Measurements from ENCODE around the gene FLYWCH2. TPM values are rescaled to one million over a fixed set of nuclear protein-coding genes. Genes with fewer than 3 reads are reported as not detected.

The FLYWCH2 gene
- total and polyA plus RNA-seq, 2 experiments from 2014 or later = 30.9 to 45.0 TPM

DNA sequence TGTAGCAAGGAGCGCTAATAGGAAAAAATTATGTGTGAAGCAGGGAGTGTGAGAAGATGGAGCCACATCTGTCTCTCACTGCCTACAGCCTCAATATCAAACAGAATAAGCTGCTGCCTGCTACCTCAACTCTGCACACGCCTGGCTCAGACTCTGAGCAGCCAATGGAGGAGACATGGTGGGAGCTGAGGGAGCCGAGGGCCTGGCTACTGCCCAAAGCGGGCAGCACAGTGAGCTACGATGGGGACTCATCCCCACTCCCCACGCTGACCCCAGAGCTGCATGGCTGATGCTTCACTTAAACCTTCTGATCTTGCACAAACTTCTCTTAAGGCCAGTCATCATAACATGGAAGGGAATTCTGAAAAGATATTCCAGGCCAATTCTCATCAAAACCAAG, 11.1 kb upstream of the FLYWCH2 start:
- H3K4me2 ChIP-seq = no peak overlapping the region
- Mint-ChIP-seq H3K9me3 (no peaks in the 10 kb centered on the region; the same call in 2 of the 3 replicates), H3K4me1 (peaks cover 2% of the 10 kb centered on the region; the same call in 1 of the 3 replicates), H3K27me3 (ENCODE audit: insufficient read depth, low read depth, poor library complexity) (peaks cover 9% of the 10 kb centered on the region), H3K27ac (no peak overlapping the region), H3K36me3 (ENCODE audit: low read depth) (no peaks in the 10 kb centered on the region), H3K4me3 (no peak overlapping the region)
- 0 out of 2 replicates have a peak, but pooled peaks cover 2% of the 10 kb centered on the region for H3F3A ChIP-seq (replicated peaks; ENCODE audit: low read depth)
- H4K20me1 ChIP-seq (replicated peaks; ENCODE audit: insufficient read depth) = no peaks in the 10 kb centered on the region
- TF ChIP-seq ZNF114 (CRISPR knock-in tag; IDR thresholded peaks at IDR 0.05) = no peak
- TF ChIP-seq, protein P1, sequence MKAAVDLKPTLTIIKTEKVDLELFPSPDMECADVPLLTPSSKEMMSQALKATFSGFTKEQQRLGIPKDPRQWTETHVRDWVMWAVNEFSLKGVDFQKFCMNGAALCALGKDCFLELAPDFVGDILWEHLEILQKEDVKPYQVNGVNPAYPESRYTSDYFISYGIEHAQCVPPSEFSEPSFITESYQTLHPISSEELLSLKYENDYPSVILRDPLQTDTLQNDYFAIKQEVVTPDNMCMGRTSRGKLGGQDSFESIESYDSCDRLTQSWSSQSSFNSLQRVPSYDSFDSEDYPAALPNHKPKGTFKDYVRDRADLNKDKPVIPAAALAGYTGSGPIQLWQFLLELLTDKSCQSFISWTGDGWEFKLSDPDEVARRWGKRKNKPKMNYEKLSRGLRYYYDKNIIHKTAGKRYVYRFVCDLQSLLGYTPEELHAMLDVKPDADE (IDR thresholded peaks at IDR 0.05) = no peak
- no peak for TF ChIP-seq EZH2 (IDR thresholded peaks at IDR 0.05; ENCODE audit: low read depth, unreplicated experiment)
- no peak for TF ChIP-seq STAT1 (IDR thresholded peaks at IDR 0.05; ENCODE audit: unreplicated experiment)
- H2AFZ ChIP-seq = no peak overlapping the region
- H3K4me3 ChIP-seq = no peak overlapping the region
- H3K4me1 ChIP-seq (ENCODE audit: insufficient read depth) = peaks cover 10% of the 10 kb centered on the region; the same call in 1 of the 2 replicates
- peaks cover 24% of the 10 kb centered on the region for H3K27me3 ChIP-seq (ENCODE audit: insufficient read depth)
- no peaks in the 10 kb centered on the region; the same call in 1 of the 2 replicates for H3K9me2 ChIP-seq (ENCODE audit: insufficient read depth)
- H3K36me3 ChIP-seq (ENCODE audit: insufficient read depth) = no peaks in the 10 kb centered on the region
- ATAC-seq (no peak), DNase-seq (ENCODE audit: low spot score) (no peak)
- H3K27ac ChIP-seq (ENCODE audit: low read depth) = no peak overlapping the region
- no peaks in the 10 kb centered on the region for H3K79me2 ChIP-seq (replicated peaks; ENCODE audit: insufficient read depth)

DNA sequence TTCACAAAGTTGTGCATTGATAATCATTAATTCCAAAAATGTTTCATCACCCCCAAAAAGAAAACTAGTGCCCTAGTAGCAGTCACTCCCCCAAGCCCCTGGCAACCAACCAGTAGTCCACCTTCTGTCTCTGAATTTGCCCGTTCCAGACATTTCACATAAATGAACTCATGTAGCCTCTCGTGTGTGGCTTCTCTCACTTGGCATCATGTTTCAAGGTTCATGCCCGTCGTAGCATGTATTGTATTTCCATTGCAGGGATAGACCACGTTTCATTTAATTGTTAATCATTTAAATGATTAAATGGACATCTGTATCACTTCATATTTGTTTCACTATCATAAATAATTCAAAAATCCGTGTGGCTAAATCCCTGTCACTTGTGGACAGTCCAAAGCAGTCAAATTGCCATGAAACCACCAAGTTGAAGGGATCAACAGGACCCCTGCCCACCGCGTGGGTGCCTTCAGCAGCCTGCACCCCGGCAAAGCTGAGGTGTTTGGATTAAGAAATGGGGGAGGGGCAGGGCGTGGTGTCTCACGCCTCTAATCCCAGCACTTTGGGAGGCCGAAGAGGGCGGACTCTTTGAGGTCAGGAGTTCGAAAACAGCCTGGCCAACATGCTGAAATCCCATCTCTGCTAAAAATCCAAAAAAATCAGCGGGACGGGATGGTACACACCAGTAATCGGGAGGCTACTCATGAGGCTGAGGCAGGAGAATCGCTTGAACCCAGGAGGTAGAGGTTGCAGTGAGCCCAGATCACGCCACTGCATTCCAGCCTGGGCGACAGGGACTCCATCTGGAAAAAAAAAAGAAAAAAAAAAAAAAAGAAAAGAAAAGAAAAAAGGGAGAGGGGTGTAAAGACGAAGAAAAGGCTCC, 8.7 kb upstream of the FLYWCH2 start:
- H3K27ac Mint-ChIP-seq = no peak overlapping the region

More for the DNA sequence above, 8.7 kb upstream of the FLYWCH2 start:
- peak; percentile 30 for ATAC-seq
- Histone ChIP-seq H2AFZ (peak overlapping the region; percentile 86), H3K4me1 (ENCODE audit: insufficient read depth) (0 out of 2 replicates have a peak, but pooled peaks cover 5% of the 10 kb centered on the region), H3F3A (replicated peaks; ENCODE audit: low read depth) (0 out of 2 replicates have a peak, but pooled peaks cover 2% of the 10 kb centered on the region), H3K79me2 (replicated peaks; ENCODE audit: insufficient read depth) (no peaks in the 10 kb centered on the region), H3K36me3 (ENCODE audit: insufficient read depth) (no peaks in the 10 kb centered on the region), H3K4me3 (no peak overlapping the region), H3K27me3 (ENCODE audit: insufficient read depth) (peaks cover 18% of the 10 kb centered on the region), H3K27ac (ENCODE audit: low read depth) (no peak overlapping the region), H3K4me2 (peak overlapping the region; percentile 69; the same call in 1 of the 2 replicates), H3K9me2 (ENCODE audit: insufficient read depth) (no peaks in the 10 kb centered on the region), H4K20me1 (replicated peaks; ENCODE audit: insufficient read depth) (no peaks in the 10 kb centered on the region)
- no peak overlapping the region for H3K4me3 Mint-ChIP-seq
- peaks cover 2% of the 10 kb centered on the region; the same call in 1 of the 3 replicates for H3K4me1 Mint-ChIP-seq
- DNase-seq (ENCODE audit: low spot score) = no peak
- no peaks in the 10 kb centered on the region for H3K36me3 Mint-ChIP-seq (ENCODE audit: low read depth)
- H3K27me3 Mint-ChIP-seq (ENCODE audit: insufficient read depth, low read depth, poor library complexity) = peaks cover 5% of the 10 kb centered on the region
- H3K9me3 Mint-ChIP-seq = peaks cover 1% of the 10 kb centered on the region
- TF ChIP-seq EZH2 (IDR thresholded peaks at IDR 0.05; ENCODE audit: low read depth, unreplicated experiment) (no peak), POLR2AphosphoS5 (IDR thresholded peaks at IDR 0.05; ENCODE audit: low read depth) (no peak), CREB1 (CRISPR knock-in tag; IDR thresholded peaks at IDR 0.05; ENCODE audit: low read depth) (no peak), JUNB (IDR thresholded peaks at IDR 0.05; ENCODE audit: unreplicated experiment) (no peak)
- TF ChIP-seq, protein P1 (IDR thresholded peaks at IDR 0.05) = no peak
- TF ChIP-seq, protein P2, sequence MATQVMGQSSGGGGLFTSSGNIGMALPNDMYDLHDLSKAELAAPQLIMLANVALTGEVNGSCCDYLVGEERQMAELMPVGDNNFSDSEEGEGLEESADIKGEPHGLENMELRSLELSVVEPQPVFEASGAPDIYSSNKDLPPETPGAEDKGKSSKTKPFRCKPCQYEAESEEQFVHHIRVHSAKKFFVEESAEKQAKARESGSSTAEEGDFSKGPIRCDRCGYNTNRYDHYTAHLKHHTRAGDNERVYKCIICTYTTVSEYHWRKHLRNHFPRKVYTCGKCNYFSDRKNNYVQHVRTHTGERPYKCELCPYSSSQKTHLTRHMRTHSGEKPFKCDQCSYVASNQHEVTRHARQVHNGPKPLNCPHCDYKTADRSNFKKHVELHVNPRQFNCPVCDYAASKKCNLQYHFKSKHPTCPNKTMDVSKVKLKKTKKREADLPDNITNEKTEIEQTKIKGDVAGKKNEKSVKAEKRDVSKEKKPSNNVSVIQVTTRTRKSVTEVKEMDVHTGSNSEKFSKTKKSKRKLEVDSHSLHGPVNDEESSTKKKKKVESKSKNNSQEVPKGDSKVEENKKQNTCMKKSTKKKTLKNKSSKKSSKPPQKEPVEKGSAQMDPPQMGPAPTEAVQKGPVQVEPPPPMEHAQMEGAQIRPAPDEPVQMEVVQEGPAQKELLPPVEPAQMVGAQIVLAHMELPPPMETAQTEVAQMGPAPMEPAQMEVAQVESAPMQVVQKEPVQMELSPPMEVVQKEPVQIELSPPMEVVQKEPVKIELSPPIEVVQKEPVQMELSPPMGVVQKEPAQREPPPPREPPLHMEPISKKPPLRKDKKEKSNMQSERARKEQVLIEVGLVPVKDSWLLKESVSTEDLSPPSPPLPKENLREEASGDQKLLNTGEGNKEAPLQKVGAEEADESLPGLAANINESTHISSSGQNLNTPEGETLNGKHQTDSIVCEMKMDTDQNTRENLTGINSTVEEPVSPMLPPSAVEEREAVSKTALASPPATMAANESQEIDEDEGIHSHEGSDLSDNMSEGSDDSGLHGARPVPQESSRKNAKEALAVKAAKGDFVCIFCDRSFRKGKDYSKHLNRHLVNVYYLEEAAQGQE (IDR thresholded peaks at IDR 0.05; ENCODE audit: unreplicated experiment) = no peak
